PC-3 (cell line): Measurements from ENCODE around the gene CLDN12. TPM values are rescaled to one million over a fixed set of nuclear protein-coding genes. Genes with fewer than 3 reads are reported as not detected.

Experiments used
- ATAC-seq: fragments of 200-7000 bp; cut with Tn5 transposase; 2 replicates; pipeline ENCODE4 v1.9.1; 2020; ENCODE audit warnings: mild to moderate bottlenecking, moderate library complexity
- BruUV-seq: library from RNA; stranded (reverse); fragments of 400-500 nt; replicated peaks from 2 replicates; lab custom pipeline; 2021; lab: Mats Ljungman, UMichigan
- CTCF ChIA-PET: fragments of 300-600 bp; sonication (Branson Sonifier 250); formaldehyde crosslinking; loops from one replicate; lab custom pipeline; 2022; ENCODE audit warnings: antibody characterized with exemption; lab: Charles Lee
- POLR2A ChIA-PET: fragments of 300-600 bp; sonication (Branson Sonifier 250); formaldehyde crosslinking; loops from one replicate; lab custom pipeline; 2022; ENCODE audit warnings: antibody characterized with exemption; ENCODE audit not compliant: unreplicated experiment; lab: Charles Lee
- DNase-seq: peaks from one replicate; pipeline ENCODE4 v3.0.0-alpha.2; 2015
- H2AFZ ChIP-seq: fragments of 300-600 bp; sonication (generic); 2 replicates; pipeline ENCODE4 v1.6.0; 2016; ENCODE audit warnings: antibody characterized with exemption, low read length
- H3F3A ChIP-seq: fragments of 300-600 bp; sonication (generic); one replicate; pipeline ENCODE4 v1.6.0; 2017; ENCODE audit warnings: antibody characterized with exemption, low read length, control low read depth, mild to moderate bottlenecking; ENCODE audit not compliant: unreplicated experiment
- H3K27ac ChIP-seq: fragments of 300-600 bp; sonication (generic); 2 replicates; pipeline ENCODE4 v1.5.1; 2016; ENCODE audit warnings: mild to moderate bottlenecking, low read length
- H3K27me3 ChIP-seq: fragments of 300-600 bp; sonication (generic); 2 replicates; pipeline ENCODE4 v1.6.1; 2016; ENCODE audit warnings: low read length, mixed read lengths
- H3K36me3 ChIP-seq: fragments of 300-600 bp; sonication (generic); 2 replicates; pipeline ENCODE4 v1.6.1; 2016; ENCODE audit warnings: low read depth, mixed run types, low read length, mixed read lengths
- H3K4me1 ChIP-seq: fragments of 300-600 bp; sonication (generic); 2 replicates; pipeline ENCODE4 v1.5.1; 2016; ENCODE audit warnings: low read length; ENCODE audit not compliant: insufficient read depth
- H3K4me2 ChIP-seq: fragments of 300-600 bp; sonication (generic); 2 replicates; pipeline ENCODE4 v1.6.0; 2016; ENCODE audit warnings: low read length
- H3K4me3 ChIP-seq: fragments of 300-600 bp; sonication (generic); 2 replicates; pipeline ENCODE4 v1.5.1; 2016; ENCODE audit warnings: mild to moderate bottlenecking, low read length, mixed read lengths
- H3K79me2 ChIP-seq: fragments of 300-600 bp; sonication (generic); 2 replicates; pipeline ENCODE4 v1.6.1; 2017; ENCODE audit warnings: low read length, mixed read lengths
- H3K9ac ChIP-seq: fragments of 300-600 bp; sonication (generic); 2 replicates; pipeline ENCODE4 v1.6.0; 2016; ENCODE audit warnings: mild to moderate bottlenecking, low read length
- H3K9me2 ChIP-seq: fragments of 300-600 bp; sonication (generic); replicated peaks from 2 replicates; pipeline ENCODE4 v1.6.1; 2016; ENCODE audit warnings: mixed run types, low read length, mixed read lengths
- H3K9me3 ChIP-seq: fragments of 300-600 bp; sonication (generic); 2 replicates; pipeline ENCODE4 v1.6.1; 2016; ENCODE audit warnings: low read length, mixed read lengths
- H4K20me1 ChIP-seq: fragments of 300-600 bp; sonication (generic); 2 replicates; pipeline ENCODE4 v1.6.1; 2016; ENCODE audit warnings: low read length, mixed read lengths
- EZH2 ChIP-seq: fragments of 300-600 bp; sonication (generic); IDR thresholded peaks from one replicate; pipeline ENCODE4 v1.6.1; 2017; ENCODE audit warnings: antibody characterized with exemption, mild to moderate bottlenecking, low read length; ENCODE audit not compliant: unreplicated experiment
- EZH2phosphoT487 ChIP-seq: fragments of 300-600 bp; sonication (generic); IDR thresholded peaks from 2 replicates; pipeline ENCODE4 v1.6.1; 2018; ENCODE audit warnings: mild to moderate bottlenecking, antibody characterized with exemption, low read length, borderline replicate concordance
- intact Hi-C: fragments of 100-400 bp; cut with micrococcal nuclease; formaldehyde crosslinking; loops from 2 replicates; pipeline ENCODE4 v1.9.0; 2023
- total RNA-seq: library from RNA; depleted of rRNA; stranded (reverse); fragments of >200 nt; gene quantifications from 2 replicates; pipeline ENCODE4 v1.2.3, GENCODE V29; 2014
- TF ChIP-seq, protein P1 (sequence below): fragments of 300-600 bp; sonication (generic); conservative IDR thresholded peaks from 2 replicates; pipeline ENCODE4 v1.5.1; 2017; ENCODE audit warnings: antibody characterized with exemption, low read depth, mild to moderate bottlenecking, low read length

The CLDN12 gene
- total RNA-seq, 1 experiment from 2014 or later: 14.7 TPM

DNA sequence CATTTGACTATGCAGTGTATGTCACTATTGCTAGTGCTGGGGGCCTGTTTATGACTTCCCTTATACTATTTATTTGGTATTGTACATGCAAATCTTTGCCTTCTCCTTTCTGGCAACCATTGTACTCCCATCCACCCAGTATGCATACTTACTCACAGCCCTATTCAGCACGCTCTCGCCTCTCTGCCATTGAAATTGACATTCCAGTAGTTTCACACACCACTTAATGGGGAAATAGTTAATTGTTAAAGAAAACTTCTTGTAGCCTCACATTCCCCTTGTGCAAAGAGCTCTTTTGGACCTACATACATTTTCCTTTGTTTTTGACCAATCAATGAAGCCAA, 9.9 kb downstream of the CLDN12 start:
- POLR2A ChIA-PET: no interaction called here
- H3K4me2 ChIP-seq: no peak overlapping the region
- peaks cover 4% of the 10 kb centered on the region; the same call in 1 of the 2 replicates for H4K20me1 ChIP-seq
- no peaks in the 10 kb centered on the region for H3K27me3 ChIP-seq
- H3K36me3 ChIP-seq: peaks cover 21% of the 10 kb centered on the region
- H3K9me2 ChIP-seq: no peaks in the 10 kb centered on the region
- no peak overlapping the region for H2AFZ ChIP-seq
- no peak for ATAC-seq
- BruUV-seq: no TSS peak
- no peak for DNase-seq
- H3K4me3 ChIP-seq: no peak overlapping the region
- no peak overlapping the region for H3K9ac ChIP-seq
- no peaks in the 10 kb centered on the region for H3F3A ChIP-seq
- CTCF ChIA-PET: no interaction called here
- intact Hi-C loops: loop anchor here (1.0 kb wide), 1 partner anchor 101 kb away; no protein-coding TSS in a partner anchor
- peaks cover 11% of the 10 kb centered on the region for H3K4me1 ChIP-seq
- no peaks in the 10 kb centered on the region for H3K9me3 ChIP-seq
- TF ChIP-seq EZH2 (no peak), EZH2phosphoT487 (no peak)
- TF ChIP-seq, protein P1, sequence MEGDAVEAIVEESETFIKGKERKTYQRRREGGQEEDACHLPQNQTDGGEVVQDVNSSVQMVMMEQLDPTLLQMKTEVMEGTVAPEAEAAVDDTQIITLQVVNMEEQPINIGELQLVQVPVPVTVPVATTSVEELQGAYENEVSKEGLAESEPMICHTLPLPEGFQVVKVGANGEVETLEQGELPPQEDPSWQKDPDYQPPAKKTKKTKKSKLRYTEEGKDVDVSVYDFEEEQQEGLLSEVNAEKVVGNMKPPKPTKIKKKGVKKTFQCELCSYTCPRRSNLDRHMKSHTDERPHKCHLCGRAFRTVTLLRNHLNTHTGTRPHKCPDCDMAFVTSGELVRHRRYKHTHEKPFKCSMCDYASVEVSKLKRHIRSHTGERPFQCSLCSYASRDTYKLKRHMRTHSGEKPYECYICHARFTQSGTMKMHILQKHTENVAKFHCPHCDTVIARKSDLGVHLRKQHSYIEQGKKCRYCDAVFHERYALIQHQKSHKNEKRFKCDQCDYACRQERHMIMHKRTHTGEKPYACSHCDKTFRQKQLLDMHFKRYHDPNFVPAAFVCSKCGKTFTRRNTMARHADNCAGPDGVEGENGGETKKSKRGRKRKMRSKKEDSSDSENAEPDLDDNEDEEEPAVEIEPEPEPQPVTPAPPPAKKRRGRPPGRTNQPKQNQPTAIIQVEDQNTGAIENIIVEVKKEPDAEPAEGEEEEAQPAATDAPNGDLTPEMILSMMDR: no peak; the same call in 1 of the 2 replicates
- H3K27ac ChIP-seq: no peak overlapping the region
- peaks cover 6% of the 10 kb centered on the region for H3K79me2 ChIP-seq

DNA sequence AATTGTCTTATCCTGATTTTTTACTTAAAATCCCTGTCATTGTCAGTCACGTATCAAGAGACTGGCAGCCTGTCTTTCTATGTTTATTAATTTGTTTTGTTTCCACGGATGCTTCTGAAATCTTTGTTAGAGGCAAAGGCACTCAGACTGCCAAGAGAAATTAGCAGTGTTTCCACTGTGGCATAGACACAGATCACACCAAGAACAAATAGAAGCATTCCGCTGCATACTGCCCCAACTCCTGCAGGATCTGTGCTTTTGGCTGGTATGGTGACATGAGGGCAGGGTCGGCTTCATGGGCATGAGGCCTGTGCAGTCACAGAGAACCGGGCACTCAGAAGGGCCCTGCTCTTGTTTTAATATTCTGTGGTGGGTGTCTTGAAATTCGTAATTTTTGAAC, 18.4 kb downstream of the CLDN12 start:
- Histone ChIP-seq H3K27ac (no peak overlapping the region), H3K4me1 (peaks cover 14% of the 10 kb centered on the region), H3K9me2 (no peaks in the 10 kb centered on the region), H3K27me3 (no peaks in the 10 kb centered on the region), H3K9me3 (no peaks in the 10 kb centered on the region), H3K79me2 (no peaks in the 10 kb centered on the region), H2AFZ (no peak overlapping the region), H3K9ac (no peak overlapping the region), H4K20me1 (no peaks in the 10 kb centered on the region), H3K4me2 (no peak overlapping the region), H3F3A (no peaks in the 10 kb centered on the region), H3K36me3 (0 out of 2 replicates have a peak, but pooled peaks cover under 1% of the 10 kb centered on the region), H3K4me3 (no peak overlapping the region)
- intact Hi-C loops: no loop called here
- no TSS peak for BruUV-seq
- no peak for TF ChIP-seq EZH2
- no peak for TF ChIP-seq EZH2phosphoT487
- TF ChIP-seq, protein P1: no peak
- ChIA-PET POLR2A (no interaction called here), CTCF (interaction anchor here (0.6 kb wide), 1 partner anchor 34 kb away, joined by 4 read pairs; no protein-coding TSS in a partner anchor)
- DNase-seq: no peak
- ATAC-seq: no peak

DNA sequence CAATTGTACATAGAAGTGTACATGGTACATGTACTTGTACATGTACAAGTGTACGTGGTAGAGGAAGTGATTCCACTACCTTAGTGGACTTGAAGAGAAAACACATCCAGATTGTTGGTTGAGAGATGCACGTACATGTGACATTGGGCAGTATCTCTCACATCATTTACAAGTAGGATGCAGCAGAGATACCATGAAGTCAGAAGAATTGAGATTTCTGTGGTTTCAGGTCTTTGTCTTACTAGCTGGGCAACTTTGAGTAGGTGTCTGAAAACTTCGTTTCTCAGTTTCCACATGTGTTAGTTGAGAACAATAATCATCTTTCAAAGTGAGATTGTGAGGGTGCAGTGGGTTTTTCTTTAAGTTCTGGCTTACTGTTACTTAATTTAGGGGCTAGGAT, 21.5 kb downstream of the CLDN12 start:
- no TSS peak for BruUV-seq
- Histone ChIP-seq H3K9me3 (no peaks in the 10 kb centered on the region), H3F3A (no peaks in the 10 kb centered on the region), H3K9ac (no peak overlapping the region), H3K4me3 (no peak overlapping the region), H3K27me3 (no peaks in the 10 kb centered on the region), H3K9me2 (no peaks in the 10 kb centered on the region), H3K79me2 (no peaks in the 10 kb centered on the region), H3K4me1 (peaks cover 14% of the 10 kb centered on the region), H4K20me1 (no peaks in the 10 kb centered on the region), H3K4me2 (peak overlapping the region; percentile 55; the same call in 1 of the 2 replicates), H2AFZ (no peak overlapping the region), H3K36me3 (no peaks in the 10 kb centered on the region), H3K27ac (peak overlapping the region; percentile 56)
- ChIA-PET POLR2A (no interaction called here), CTCF (no interaction called here)
- intact Hi-C loops: loop anchor here (1.0 to 5.0 kb wide), 2 partner anchors 40 to 1877 kb away; no protein-coding TSS in a partner anchor
- TF ChIP-seq EZH2 (no peak), EZH2phosphoT487 (no peak)
- TF ChIP-seq, protein P1: no peak
- ATAC-seq (no peak), DNase-seq (no peak)
